Progenitor cell of endocrine pancreas (in vitro differentiated cells): ENCODE data around the gene KAT6B. TPM values are rescaled to one million over a fixed set of nuclear protein-coding genes. Genes with fewer than 3 reads are reported as not detected.

Experiments used
- DNase-seq: peaks from one replicate; pipeline ENCODE4 v3.0.0; 2021; ENCODE audit warnings: low spot score; ENCODE audit not compliant: unreplicated experiment
- H3K27ac Mint-ChIP-seq: 2 replicates; pipeline ENCODE4 v1.8.0; 2021; ENCODE audit warnings: mild to moderate bottlenecking, moderate library complexity, mixed read lengths
- H3K27me3 Mint-ChIP-seq: 2 replicates; pipeline ENCODE4 v1.8.0; 2021; ENCODE audit warnings: mixed read lengths
- H3K36me3 Mint-ChIP-seq: 2 replicates; pipeline ENCODE4 v1.8.0; 2022; ENCODE audit warnings: mixed read lengths; ENCODE audit not compliant: insufficient read depth
- H3K4me1 Mint-ChIP-seq: 2 replicates; pipeline ENCODE4 v1.8.0; 2021; ENCODE audit warnings: low read depth, mixed read lengths
- H3K4me3 Mint-ChIP-seq: 2 replicates; pipeline ENCODE4 v1.8.0; 2021; ENCODE audit warnings: low read depth, mild to moderate bottlenecking, moderate library complexity, mixed read lengths
- H3K9me3 Mint-ChIP-seq: 2 replicates; pipeline ENCODE4 v1.8.0; 2021; ENCODE audit warnings: low read depth, mixed read lengths
- CTCF ChIP-seq: fragments of 200-600 bp; sonication (generic); IDR thresholded peaks from one replicate; pipeline ENCODE4 v1.5.0; 2021; ENCODE audit warnings: antibody characterized with exemption, mild to moderate bottlenecking; ENCODE audit not compliant: unreplicated experiment
- total RNA-seq: library from RNA; stranded (reverse); gene quantifications from 2 replicates; pipeline ENCODE4 v1.2.1, GENCODE V29; 2021

Gene KAT6B
- total RNA-seq, 1 donor from 2014 or later: 75.4 TPM

DNA sequence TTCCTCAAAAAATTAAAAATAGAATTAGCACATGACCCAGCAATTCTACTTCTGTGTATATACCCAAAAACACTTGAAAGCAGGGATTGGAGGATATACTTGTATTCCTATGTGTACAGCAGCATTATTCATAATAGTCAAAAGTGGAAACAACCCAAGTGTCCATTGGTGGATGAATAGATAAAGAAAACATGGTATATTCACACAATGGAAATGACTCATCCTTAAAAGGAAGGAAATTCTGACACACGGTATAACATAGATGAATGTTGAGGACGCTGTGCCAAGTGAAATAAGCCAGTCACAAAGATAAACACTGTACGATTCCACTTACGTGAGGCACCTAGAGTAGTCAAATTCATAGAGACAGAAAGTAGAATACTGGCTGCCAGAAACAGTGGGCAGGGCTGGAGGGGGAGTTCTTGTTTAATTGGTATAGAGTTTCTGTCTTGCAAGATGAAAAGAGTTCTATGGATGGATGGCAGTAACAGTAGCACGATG lies 26.6 kb upstream of the KAT6B start:
- no peak for DNase-seq
- Mint-ChIP-seq H3K27me3 (no peaks in the 10 kb centered on the region), H3K4me3 (no peak overlapping the region), H3K36me3 (no peaks in the 10 kb centered on the region), H3K9me3 (no peaks in the 10 kb centered on the region), H3K4me1 (no peaks in the 10 kb centered on the region), H3K27ac (no peak overlapping the region)
- no peak for TF ChIP-seq CTCF

DNA sequence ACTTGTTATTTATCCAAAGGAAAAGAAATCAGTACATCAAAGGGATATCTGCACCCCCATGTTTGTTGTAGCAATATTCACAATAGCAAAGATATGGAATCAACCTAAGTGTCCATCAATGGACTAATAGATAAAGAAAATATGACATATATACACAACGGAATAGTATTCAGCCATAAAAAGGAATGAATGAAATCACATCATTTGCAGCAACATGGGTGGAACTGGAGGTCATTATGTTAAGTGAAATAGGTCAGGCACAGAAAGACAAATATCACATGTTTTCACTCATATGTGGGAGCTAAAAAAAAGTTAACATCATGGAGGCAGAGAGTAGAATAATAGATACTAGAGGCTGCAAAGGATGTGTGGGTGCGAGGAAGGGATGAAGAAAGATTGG lies 25.0 kb upstream of the KAT6B start:
- H3K27me3 Mint-ChIP-seq: no peaks in the 10 kb centered on the region
- TF ChIP-seq CTCF: no peak
- DNase-seq: no peak
- H3K9me3 Mint-ChIP-seq: no peaks in the 10 kb centered on the region
- no peak overlapping the region for H3K4me3 Mint-ChIP-seq
- H3K27ac Mint-ChIP-seq: no peak overlapping the region
- no peaks in the 10 kb centered on the region for H3K4me1 Mint-ChIP-seq
- H3K36me3 Mint-ChIP-seq: no peaks in the 10 kb centered on the region

DNA sequence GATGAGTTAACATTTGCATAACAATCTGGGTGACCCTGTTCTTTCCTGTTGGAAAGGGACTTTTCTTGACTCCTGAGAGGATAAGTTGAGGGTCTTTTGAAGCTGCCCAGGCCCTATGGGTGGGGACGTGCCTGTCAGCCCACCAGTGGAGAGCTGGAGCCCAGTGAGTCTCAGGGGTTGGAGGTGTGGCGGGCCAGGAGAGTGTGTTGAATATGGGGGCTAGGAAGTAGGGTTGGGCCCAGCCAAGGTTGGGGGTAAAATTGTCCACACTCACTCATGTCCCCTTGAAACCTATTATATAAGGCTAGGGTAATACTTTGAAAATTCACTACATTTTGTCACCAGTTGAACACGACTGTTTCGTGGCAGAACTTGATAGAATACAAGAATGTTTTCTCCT lies 17.9 kb upstream of the KAT6B start:
- no peak for DNase-seq
- H3K9me3 Mint-ChIP-seq: peaks cover 5% of the 10 kb centered on the region
- TF ChIP-seq CTCF: no peak
- H3K36me3 Mint-ChIP-seq: peaks cover 3% of the 10 kb centered on the region
- H3K27ac Mint-ChIP-seq: no peak overlapping the region
- H3K4me1 Mint-ChIP-seq: no peaks in the 10 kb centered on the region
- H3K4me3 Mint-ChIP-seq: no peak overlapping the region
- no peaks in the 10 kb centered on the region for H3K27me3 Mint-ChIP-seq

GRCh38 chr10:74810087-74810486 lies 16.3 kb upstream of the KAT6B start:
- Mint-ChIP-seq H3K9me3 (peaks cover 5% of the 10 kb centered on the region), H3K27ac (no peak overlapping the region), H3K4me1 (no peaks in the 10 kb centered on the region), H3K36me3 (peaks cover 3% of the 10 kb centered on the region), H3K27me3 (peaks cover 4% of the 10 kb centered on the region), H3K4me3 (no peak overlapping the region)
- no peak for DNase-seq
- TF ChIP-seq CTCF: no peak

DNA sequence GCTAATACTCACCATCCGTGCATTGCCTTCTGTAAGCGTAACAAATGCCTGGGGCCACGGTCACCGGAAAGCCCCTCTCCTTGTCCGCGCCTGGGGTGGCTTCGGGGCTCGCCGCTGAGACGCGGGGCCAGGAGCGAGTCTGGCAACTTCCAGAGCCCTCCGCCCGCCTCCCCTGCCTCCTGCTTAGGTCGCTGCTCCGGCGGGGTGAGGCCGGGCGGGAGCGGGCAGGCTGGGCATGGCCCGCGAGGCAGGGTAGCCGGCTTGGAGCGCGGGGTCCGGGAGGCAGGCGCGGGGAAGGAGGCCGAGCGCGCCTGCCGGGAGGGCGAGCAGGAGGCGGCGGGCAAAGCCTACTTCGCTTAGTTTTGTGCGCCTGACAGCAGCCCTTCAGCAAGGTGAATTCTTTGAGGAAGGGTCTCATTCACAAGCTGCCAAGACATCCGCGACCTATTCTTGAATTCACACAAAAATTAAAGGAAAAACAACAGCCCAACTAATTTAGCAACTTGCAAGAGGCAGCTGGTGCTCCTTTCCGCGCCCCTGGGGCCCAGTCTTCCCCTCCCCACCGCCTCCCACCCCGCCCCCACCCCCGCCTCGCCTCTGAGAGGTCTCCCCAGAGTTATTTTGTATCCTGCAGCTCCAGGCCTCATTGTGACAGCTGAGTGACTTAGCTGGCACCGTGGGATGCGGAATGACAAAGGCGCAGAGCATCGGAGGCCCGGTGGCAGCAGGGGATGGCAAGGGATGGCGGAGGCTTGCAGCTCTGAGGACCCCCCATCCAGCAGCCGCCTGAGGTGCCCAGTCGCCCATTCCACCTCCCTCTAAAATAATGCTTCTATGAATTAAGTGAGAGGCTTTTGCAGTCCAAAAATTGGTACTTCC lies 12.8 kb upstream of the KAT6B start:
- no peak for DNase-seq

More for the DNA sequence above, 12.8 kb upstream of the KAT6B start:
- H3K27me3 Mint-ChIP-seq: peaks cover 4% of the 10 kb centered on the region
- H3K9me3 Mint-ChIP-seq: peaks cover 14% of the 10 kb centered on the region
- peaks cover 9% of the 10 kb centered on the region for H3K36me3 Mint-ChIP-seq
- no peaks in the 10 kb centered on the region for H3K4me1 Mint-ChIP-seq
- no peak overlapping the region for H3K4me3 Mint-ChIP-seq
- H3K27ac Mint-ChIP-seq: no peak overlapping the region
- TF ChIP-seq CTCF: no peak
